Measurements from ENCODE around the gene MOB3B.
"Not testable (repeated sequence)": the region's sequence is repeated elsewhere in the genome, so short reads cannot be mapped to it uniquely, and the experiment has no call there.

The MOB3B gene

GRCh38 chr9:27514551-27514950 lies 15.1 kb downstream of the MOB3B start:
- DNase-seq: no peak

GRCh38 chr9:27511771-27512170 lies 17.8 kb downstream of the MOB3B start:
- DNase-seq: no peak

- no peak for DNase-seq
These were observed 18.8 kb downstream of the MOB3B start for GRCh38 chr9:27510780-27511179.

- peak in 1 of 2 donors; percentile 25 for DNase-seq
These were observed 22.6 kb downstream of the MOB3B start for GRCh38 chr9:27506981-27507380.

- DNase-seq: no peak
These were observed 23.9 kb downstream of the MOB3B start for GRCh38 chr9:27505744-27506161.

GRCh38 chr9:27504259-27504658 lies 25.4 kb downstream of the MOB3B start:
- no peak for DNase-seq

GRCh38 chr9:27503623-27504022 lies 26.0 kb downstream of the MOB3B start:
- DNase-seq: no peak

GRCh38 chr9:27500902-27501301 lies 28.7 kb downstream of the MOB3B start:
- not testable (repeated sequence) for DNase-seq

- peak; percentile 66 to 67 for DNase-seq
These were observed 30.2 kb downstream of the MOB3B start for GRCh38 chr9:27499451-27499850.

- DNase-seq: no peak
These were observed 31.7 kb downstream of the MOB3B start for GRCh38 chr9:27497883-27498417.

GRCh38 chr9:27496135-27496504 lies 33.5 kb downstream of the MOB3B start:
- DNase-seq: no peak

- no peak for DNase-seq
These were observed 34.0 kb downstream of the MOB3B start for GRCh38 chr9:27495480-27496134.

GRCh38 chr9:27491154-27491553 lies 38.5 kb downstream of the MOB3B start:
- peak; percentile 63 to 71 for DNase-seq

- DNase-seq: no peak
These were observed 40.3 kb downstream of the MOB3B start for GRCh38 chr9:27489087-27489876.

GRCh38 chr9:27487927-27488326 lies 41.7 kb downstream of the MOB3B start:
- DNase-seq: no peak

GRCh38 chr9:27487128-27487640 lies 42.4 kb downstream of the MOB3B start:
- DNase-seq: no peak

GRCh38 chr9:27485158-27485557 lies 44.5 kb downstream of the MOB3B start:
- DNase-seq: no peak

- no peak for DNase-seq
These were observed 46.0 kb downstream of the MOB3B start for GRCh38 chr9:27483576-27483975.

GRCh38 chr9:27482709-27483108 lies 46.9 kb downstream of the MOB3B start:
- no peak for DNase-seq

GRCh38 chr9:27478322-27478721 lies 51.3 kb downstream of the MOB3B start:
- no peak for DNase-seq

GRCh38 chr9:27476870-27477515 lies 52.6 kb downstream of the MOB3B start:
- no peak for DNase-seq

- no peak for DNase-seq
These were observed 54.5 kb downstream of the MOB3B start for GRCh38 chr9:27475057-27475595.

GRCh38 chr9:27474305-27474704 lies 55.3 kb downstream of the MOB3B start:
- peak in 1 of 2 donors; percentile 33 for DNase-seq
